GM18499 (cell line): ENCODE data around the gene DHRS7B.
"Not testable (repeated sequence)": the region's sequence is repeated elsewhere in the genome, so short reads cannot be mapped to it uniquely, and the experiment has no call there.

Source experiments
- ATAC-seq: cut with Tn5 transposase; IDR thresholded peaks from one replicate; pipeline ENCODE4 v1.9.1; 2021; ENCODE audit warnings: moderate number of reproducible peaks; ENCODE audit not compliant: insufficient read depth, unreplicated experiment

The DHRS7B gene

GRCh38 chr17:21107067-21107650, 19.6 kb upstream of the DHRS7B start:
- not testable (repeated sequence) for ATAC-seq

GRCh38 chr17:21108651-21109050, 18.1 kb upstream of the DHRS7B start:
- ATAC-seq, result no peak

GRCh38 chr17:21113049-21113690, 13.6 kb upstream of the DHRS7B start:
- no peak for ATAC-seq

GRCh38 chr17:21113716-21114115, 13.0 kb upstream of the DHRS7B start:
- no peak for ATAC-seq

- ATAC-seq, result not testable (repeated sequence)
Observed at GRCh38 chr17:21114791-21115190, 12.0 kb upstream of the DHRS7B start.

- ATAC-seq, result no peak
Observed at GRCh38 chr17:21119247-21119918, 7.4 kb upstream of the DHRS7B start.

- no peak for ATAC-seq
Observed at GRCh38 chr17:21119919-21120249, 6.9 kb upstream of the DHRS7B start.

- ATAC-seq, result no peak
Observed at GRCh38 chr17:21124086-21124485, 2.7 kb upstream of the DHRS7B start.

- not testable (repeated sequence) for ATAC-seq
Observed at GRCh38 chr17:21124517-21124916, 2.2 kb upstream of the DHRS7B start.

GRCh38 chr17:21125862-21126261, 902 bp upstream of the DHRS7B start:
- no peak for ATAC-seq

- no peak for ATAC-seq
Observed at GRCh38 chr17:21127509-21128077, 829 bp downstream of the DHRS7B start.

- ATAC-seq, result no peak
Observed at GRCh38 chr17:21129023-21129681, 2.4 kb downstream of the DHRS7B start.

- no peak for ATAC-seq
Observed at GRCh38 chr17:21131137-21131536, 4.4 kb downstream of the DHRS7B start.

GRCh38 chr17:21132428-21132827, 5.7 kb downstream of the DHRS7B start:
- ATAC-seq, result no peak

- no peak for ATAC-seq
Observed at GRCh38 chr17:21134559-21134958, 7.8 kb downstream of the DHRS7B start.

GRCh38 chr17:21140911-21141310, 14.1 kb downstream of the DHRS7B start:
- ATAC-seq, result no peak

GRCh38 chr17:21141331-21141730, 14.6 kb downstream of the DHRS7B start:
- ATAC-seq, result no peak

GRCh38 chr17:21142065-21142464, 15.3 kb downstream of the DHRS7B start:
- not testable (repeated sequence) for ATAC-seq

GRCh38 chr17:21143695-21144094, 16.9 kb downstream of the DHRS7B start:
- no peak for ATAC-seq

- ATAC-seq, result not testable (repeated sequence)
Observed at GRCh38 chr17:21144299-21144698, 17.5 kb downstream of the DHRS7B start.
